ENCODE data around the gene PTPN23. TPM values are rescaled to one million over a fixed set of nuclear protein-coding genes. Genes with fewer than 3 reads are reported as not detected.

Gene PTPN23
- total and polyA plus RNA-seq, 2 of the 13 experiments (the other 11 are each of a cell fraction or from before 2014, with no cell fraction given): 2.3 to 3.7 TPM

DNA sequence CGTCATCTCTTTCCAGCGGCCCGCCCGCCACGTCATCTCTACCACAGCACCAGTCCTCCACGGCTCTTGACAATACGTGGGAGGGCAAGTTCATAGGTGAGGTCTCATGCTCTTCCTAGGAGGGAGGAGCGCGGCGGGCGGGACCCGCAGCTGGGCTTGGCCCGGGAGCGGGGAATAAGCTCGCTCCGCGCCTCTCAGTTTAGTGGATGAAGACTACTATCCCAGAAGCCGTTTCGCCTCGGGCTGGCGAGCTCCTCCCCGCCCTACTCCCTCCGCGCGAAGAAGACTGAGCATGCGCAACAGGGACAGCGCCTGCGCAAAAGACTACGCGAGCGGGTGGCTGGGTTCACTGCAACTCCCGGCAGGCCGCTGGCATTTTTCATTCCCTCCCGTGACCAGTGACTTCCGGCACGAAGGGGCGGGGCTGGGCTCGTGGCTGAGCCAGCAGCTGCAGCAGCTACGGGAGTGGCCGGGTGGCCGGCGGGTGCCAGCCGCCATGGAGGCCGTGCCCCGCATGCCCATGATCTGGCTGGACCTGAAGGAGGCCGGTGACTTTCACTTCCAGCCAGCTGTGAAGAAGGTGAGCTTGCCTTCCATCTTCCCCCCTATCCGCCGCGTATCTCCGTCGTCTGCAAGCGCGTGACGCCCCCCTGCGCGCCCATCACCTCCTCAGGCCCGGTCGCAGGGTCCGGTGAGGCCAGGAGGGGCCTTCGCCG is at the start of gene PTPN23 (continued):
- TF ChIP-seq, protein P1, sequence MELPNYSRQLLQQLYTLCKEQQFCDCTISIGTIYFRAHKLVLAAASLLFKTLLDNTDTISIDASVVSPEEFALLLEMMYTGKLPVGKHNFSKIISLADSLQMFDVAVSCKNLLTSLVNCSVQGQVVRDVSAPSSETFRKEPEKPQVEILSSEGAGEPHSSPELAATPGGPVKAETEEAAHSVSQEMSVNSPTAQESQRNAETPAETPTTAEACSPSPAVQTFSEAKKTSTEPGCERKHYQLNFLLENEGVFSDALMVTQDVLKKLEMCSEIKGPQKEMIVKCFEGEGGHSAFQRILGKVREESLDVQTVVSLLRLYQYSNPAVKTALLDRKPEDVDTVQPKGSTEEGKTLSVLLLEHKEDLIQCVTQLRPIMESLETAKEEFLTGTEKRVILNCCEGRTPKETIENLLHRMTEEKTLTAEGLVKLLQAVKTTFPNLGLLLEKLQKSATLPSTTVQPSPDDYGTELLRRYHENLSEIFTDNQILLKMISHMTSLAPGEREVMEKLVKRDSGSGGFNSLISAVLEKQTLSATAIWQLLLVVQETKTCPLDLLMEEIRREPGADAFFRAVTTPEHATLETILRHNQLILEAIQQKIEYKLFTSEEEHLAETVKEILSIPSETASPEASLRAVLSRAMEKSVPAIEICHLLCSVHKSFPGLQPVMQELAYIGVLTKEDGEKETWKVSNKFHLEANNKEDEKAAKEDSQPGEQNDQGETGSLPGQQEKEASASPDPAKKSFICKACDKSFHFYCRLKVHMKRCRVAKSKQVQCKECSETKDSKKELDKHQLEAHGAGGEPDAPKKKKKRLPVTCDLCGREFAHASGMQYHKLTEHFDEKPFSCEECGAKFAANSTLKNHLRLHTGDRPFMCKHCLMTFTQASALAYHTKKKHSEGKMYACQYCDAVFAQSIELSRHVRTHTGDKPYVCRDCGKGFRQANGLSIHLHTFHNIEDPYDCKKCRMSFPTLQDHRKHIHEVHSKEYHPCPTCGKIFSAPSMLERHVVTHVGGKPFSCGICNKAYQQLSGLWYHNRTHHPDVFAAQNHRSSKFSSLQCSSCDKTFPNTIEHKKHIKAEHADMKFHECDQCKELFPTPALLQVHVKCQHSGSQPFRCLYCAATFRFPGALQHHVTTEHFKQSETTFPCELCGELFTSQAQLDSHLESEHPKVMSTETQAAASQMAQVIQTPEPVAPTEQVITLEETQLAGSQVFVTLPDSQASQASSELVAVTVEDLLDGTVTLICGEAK (IDR thresholded peaks at IDR 0.05): no peak
- TF ChIP-seq, protein P1 (CRISPR knock-in tag; IDR thresholded peaks at IDR 0.05): no peak; the same call in 1 of the 2 replicates
- TF ChIP-seq TMF1 (CRISPR knock-in tag; IDR thresholded peaks at IDR 0.05; ENCODE audit: low read depth) (peak; percentile 67; the same call in 1 of the 2 replicates), ZZZ3 (CRISPR knock-in tag; IDR thresholded peaks at IDR 0.05; ENCODE audit: borderline replicate concordance) (peak; percentile 91), ZFY (CRISPR knock-in tag; IDR thresholded peaks at IDR 0.05) (peak; percentile 94), RFX3 (CRISPR knock-in tag; IDR thresholded peaks at IDR 0.05) (no peak), RXRB (CRISPR knock-in tag; IDR thresholded peaks at IDR 0.05; ENCODE audit: borderline replicate concordance) (no peak; the same call in 1 of the 2 replicates), REXO4 (CRISPR knock-in tag; IDR thresholded peaks at IDR 0.05; ENCODE audit: borderline replicate concordance) (peak; percentile 89; the same call in 1 of the 2 replicates), HIVEP1 (CRISPR knock-in tag; IDR thresholded peaks at IDR 0.05) (peak; percentile 5; the same call in 1 of the 2 replicates), ZNF446 (CRISPR knock-in tag; IDR thresholded peaks at IDR 0.05) (no peak), PAF1 (CRISPR knock-in tag; IDR thresholded peaks at IDR 0.05) (no peak), FOXK1 (CRISPR knock-in tag; IDR thresholded peaks at IDR 0.05; ENCODE audit: borderline replicate concordance, low read depth) (0 out of 2 replicates have a peak, but pooled peaks have one; percentile 48), SRSF4 (IDR thresholded peaks at IDR 0.05; ENCODE audit: low read depth, low read length, poor library complexity, severe bottlenecking) (no peak), CAMTA2 (CRISPR knock-in tag; IDR thresholded peaks at IDR 0.05; ENCODE audit: borderline replicate concordance) (peak; percentile 52; the same call in 1 of the 2 replicates), ZNF335 (CRISPR knock-in tag; IDR thresholded peaks at IDR 0.05) (no peak; the same call in 1 of the 2 replicates), NKX3-1 (CRISPR knock-in tag; IDR thresholded peaks at IDR 0.05) (0 out of 2 replicates have a peak, but pooled peaks have one; percentile 52), AKAP8 (CRISPR knock-in tag; IDR thresholded peaks at IDR 0.05) (peak; percentile 73; the same call in 1 of the 2 replicates)
- TF ChIP-seq, protein P2, sequence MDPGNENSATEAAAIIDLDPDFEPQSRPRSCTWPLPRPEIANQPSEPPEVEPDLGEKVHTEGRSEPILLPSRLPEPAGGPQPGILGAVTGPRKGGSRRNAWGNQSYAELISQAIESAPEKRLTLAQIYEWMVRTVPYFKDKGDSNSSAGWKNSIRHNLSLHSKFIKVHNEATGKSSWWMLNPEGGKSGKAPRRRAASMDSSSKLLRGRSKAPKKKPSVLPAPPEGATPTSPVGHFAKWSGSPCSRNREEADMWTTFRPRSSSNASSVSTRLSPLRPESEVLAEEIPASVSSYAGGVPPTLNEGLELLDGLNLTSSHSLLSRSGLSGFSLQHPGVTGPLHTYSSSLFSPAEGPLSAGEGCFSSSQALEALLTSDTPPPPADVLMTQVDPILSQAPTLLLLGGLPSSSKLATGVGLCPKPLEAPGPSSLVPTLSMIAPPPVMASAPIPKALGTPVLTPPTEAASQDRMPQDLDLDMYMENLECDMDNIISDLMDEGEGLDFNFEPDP (CRISPR knock-in tag; conservative IDR thresholded peaks at IDR 0.05): peak; percentile 85; the same call in 1 of the 2 replicates
- TF ChIP-seq, protein P3, sequence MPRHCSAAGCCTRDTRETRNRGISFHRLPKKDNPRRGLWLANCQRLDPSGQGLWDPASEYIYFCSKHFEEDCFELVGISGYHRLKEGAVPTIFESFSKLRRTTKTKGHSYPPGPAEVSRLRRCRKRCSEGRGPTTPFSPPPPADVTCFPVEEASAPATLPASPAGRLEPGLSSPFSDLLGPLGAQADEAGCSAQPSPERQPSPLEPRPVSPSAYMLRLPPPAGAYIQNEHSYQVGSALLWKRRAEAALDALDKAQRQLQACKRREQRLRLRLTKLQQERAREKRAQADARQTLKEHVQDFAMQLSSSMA (CRISPR knock-in tag; IDR thresholded peaks at IDR 0.05): peak; percentile 16; the same call in 1 of the 2 replicates

All from HepG2 (cell line).